ENCODE results near the gene DDHD1.

DNA sequence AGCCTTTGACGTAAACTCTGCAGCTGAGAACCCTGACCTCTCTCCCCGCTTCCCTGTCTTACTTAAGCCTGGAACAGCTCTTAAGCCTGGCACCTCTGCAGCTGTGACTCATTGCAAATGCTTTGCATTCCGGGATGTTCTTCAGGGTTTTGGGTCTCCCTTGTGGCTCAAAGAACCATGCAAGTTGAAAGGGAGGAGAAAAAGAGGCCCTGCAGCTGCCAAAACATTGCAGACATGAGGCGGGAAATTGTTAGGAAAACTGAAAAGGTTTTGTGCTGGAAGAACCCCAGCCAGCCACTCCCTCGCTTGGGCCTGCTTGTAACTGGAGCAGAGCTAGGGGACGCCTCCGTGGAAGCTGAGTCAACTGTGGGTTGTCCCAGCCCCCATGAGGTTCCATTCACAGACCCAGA is 142.1 kb downstream of the DDHD1 start:
- TF ChIP-seq, protein P1, sequence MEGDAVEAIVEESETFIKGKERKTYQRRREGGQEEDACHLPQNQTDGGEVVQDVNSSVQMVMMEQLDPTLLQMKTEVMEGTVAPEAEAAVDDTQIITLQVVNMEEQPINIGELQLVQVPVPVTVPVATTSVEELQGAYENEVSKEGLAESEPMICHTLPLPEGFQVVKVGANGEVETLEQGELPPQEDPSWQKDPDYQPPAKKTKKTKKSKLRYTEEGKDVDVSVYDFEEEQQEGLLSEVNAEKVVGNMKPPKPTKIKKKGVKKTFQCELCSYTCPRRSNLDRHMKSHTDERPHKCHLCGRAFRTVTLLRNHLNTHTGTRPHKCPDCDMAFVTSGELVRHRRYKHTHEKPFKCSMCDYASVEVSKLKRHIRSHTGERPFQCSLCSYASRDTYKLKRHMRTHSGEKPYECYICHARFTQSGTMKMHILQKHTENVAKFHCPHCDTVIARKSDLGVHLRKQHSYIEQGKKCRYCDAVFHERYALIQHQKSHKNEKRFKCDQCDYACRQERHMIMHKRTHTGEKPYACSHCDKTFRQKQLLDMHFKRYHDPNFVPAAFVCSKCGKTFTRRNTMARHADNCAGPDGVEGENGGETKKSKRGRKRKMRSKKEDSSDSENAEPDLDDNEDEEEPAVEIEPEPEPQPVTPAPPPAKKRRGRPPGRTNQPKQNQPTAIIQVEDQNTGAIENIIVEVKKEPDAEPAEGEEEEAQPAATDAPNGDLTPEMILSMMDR (conservative IDR thresholded peaks at IDR 0.05) = no peak
- TF ChIP-seq ZFX (IDR thresholded peaks at IDR 0.05) = no peak
